Endothelial cell of umbilical vein (primary cell): Measurements from ENCODE around the gene CUL7.

ENCODE experiments used
- EZH2 ChIP-seq: IDR thresholded peaks from 2 replicates; pipeline ENCODE4 v1.6.1; 2012; ENCODE audit warnings: borderline replicate concordance, low read depth, mild to moderate bottlenecking, moderate library complexity, low read length, inconsistent platforms; ENCODE audit not compliant: severe bottlenecking
- POLR2A ChIP-seq: IDR thresholded peaks from 2 replicates; pipeline ENCODE4 v1.6.1; 2012; ENCODE audit warnings: low read depth, mild to moderate bottlenecking, control low read depth, low read length
- TF ChIP-seq, protein P1 (sequence below), 2 donors: IDR thresholded peaks; 1 replicate in 1 of 2; 2 replicates in 1 of 2; pipeline ENCODE4 v1.5.1; 2011; ENCODE audit warnings: low read length in 2 of 2, mild to moderate bottlenecking in 2 of 2, moderate library complexity in 2 of 2, control low read depth in 1 of 2, inconsistent platforms in 1 of 2, low read depth in 1 of 2; ENCODE audit not compliant: insufficient read depth in 1 of 2; ENCODE audit errors: extremely low read depth in 1 of 2

- TF ChIP-seq, protein P1, sequence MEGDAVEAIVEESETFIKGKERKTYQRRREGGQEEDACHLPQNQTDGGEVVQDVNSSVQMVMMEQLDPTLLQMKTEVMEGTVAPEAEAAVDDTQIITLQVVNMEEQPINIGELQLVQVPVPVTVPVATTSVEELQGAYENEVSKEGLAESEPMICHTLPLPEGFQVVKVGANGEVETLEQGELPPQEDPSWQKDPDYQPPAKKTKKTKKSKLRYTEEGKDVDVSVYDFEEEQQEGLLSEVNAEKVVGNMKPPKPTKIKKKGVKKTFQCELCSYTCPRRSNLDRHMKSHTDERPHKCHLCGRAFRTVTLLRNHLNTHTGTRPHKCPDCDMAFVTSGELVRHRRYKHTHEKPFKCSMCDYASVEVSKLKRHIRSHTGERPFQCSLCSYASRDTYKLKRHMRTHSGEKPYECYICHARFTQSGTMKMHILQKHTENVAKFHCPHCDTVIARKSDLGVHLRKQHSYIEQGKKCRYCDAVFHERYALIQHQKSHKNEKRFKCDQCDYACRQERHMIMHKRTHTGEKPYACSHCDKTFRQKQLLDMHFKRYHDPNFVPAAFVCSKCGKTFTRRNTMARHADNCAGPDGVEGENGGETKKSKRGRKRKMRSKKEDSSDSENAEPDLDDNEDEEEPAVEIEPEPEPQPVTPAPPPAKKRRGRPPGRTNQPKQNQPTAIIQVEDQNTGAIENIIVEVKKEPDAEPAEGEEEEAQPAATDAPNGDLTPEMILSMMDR (IDR thresholded peaks at IDR 0.05; ENCODE audit: extremely low read depth in 1 of 2, insufficient read depth in 1 of 2, low read depth in 1 of 2, low read length in 2 of 2) = peak; percentile 48 to 49
- TF ChIP-seq EZH2 = no peak
- no peak for TF ChIP-seq POLR2A
Measured at GRCh38 chr6:43070028-43070632, 16.5 kb upstream of the CUL7 start.
